ENCODE results near the gene IL21.

DNA sequence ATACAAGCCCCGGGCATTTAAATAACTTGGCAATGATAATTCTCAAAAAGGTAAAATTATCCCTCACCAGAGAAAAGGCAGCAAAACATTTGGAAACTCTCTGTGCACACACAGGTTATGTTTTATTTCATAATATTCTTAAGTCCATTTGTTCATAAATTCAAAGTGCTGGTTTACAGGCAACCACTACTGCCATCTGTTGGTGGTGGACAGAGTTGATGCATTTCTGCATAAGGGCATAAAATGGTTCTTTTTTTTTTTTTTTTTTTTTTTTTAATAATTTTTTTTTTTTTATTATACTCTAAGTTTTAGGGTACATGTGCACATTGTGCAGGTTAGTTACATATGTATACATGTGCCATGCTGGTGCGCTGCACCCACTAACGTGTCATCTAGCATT is 31.5 kb upstream of the IL21 start:
- TF ChIP-seq, protein P1, sequence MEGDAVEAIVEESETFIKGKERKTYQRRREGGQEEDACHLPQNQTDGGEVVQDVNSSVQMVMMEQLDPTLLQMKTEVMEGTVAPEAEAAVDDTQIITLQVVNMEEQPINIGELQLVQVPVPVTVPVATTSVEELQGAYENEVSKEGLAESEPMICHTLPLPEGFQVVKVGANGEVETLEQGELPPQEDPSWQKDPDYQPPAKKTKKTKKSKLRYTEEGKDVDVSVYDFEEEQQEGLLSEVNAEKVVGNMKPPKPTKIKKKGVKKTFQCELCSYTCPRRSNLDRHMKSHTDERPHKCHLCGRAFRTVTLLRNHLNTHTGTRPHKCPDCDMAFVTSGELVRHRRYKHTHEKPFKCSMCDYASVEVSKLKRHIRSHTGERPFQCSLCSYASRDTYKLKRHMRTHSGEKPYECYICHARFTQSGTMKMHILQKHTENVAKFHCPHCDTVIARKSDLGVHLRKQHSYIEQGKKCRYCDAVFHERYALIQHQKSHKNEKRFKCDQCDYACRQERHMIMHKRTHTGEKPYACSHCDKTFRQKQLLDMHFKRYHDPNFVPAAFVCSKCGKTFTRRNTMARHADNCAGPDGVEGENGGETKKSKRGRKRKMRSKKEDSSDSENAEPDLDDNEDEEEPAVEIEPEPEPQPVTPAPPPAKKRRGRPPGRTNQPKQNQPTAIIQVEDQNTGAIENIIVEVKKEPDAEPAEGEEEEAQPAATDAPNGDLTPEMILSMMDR (IDR thresholded peaks at IDR 0.05): peak in 3 of 5 experiments; percentile 21 to 40 (median 39)
- no peak for TF ChIP-seq EP300 (IDR thresholded peaks at IDR 0.05)
